GM23338 (cell line): ENCODE data around the gene SLC2A13. TPM values are rescaled to one million over a fixed set of nuclear protein-coding genes. Genes with fewer than 3 reads are reported as not detected.

ENCODE experiments used
- ATAC-seq: fragments of 200-7000 bp; cut with Tn5 transposase; 3 replicates; pipeline ENCODE4 v1.9.1; 2020
- DNase-seq: peaks from one replicate; pipeline ENCODE4 v3.0.0-alpha.2; 2015; ENCODE audit warnings: low spot score
- H2AFZ ChIP-seq: fragments of 200-600 bp; sonication (generic); 2 replicates; pipeline ENCODE4 v1.8.0; 2016; ENCODE audit warnings: antibody characterized with exemption, mild to moderate bottlenecking, moderate library complexity
- H3F3A ChIP-seq: fragments of 200-600 bp; sonication (generic); replicated peaks from 2 replicates; pipeline ENCODE4 v1.8.0; 2017; ENCODE audit warnings: antibody characterized with exemption, mixed run types, low read depth
- H3K27ac ChIP-seq: fragments of 200-600 bp; sonication (generic); 2 replicates; pipeline ENCODE4 v1.6.1; 2016; ENCODE audit warnings: low read depth
- H3K27me3 ChIP-seq: fragments of 200-600 bp; sonication (generic); 2 replicates; pipeline ENCODE4 v1.8.0; 2016; ENCODE audit warnings: mild to moderate bottlenecking, mixed run types, moderate library complexity; ENCODE audit not compliant: insufficient read depth
- H3K36me3 ChIP-seq: fragments of 200-600 bp; sonication (generic); 2 replicates; pipeline ENCODE4 v1.8.0; 2016; ENCODE audit warnings: mild to moderate bottlenecking; ENCODE audit not compliant: insufficient read depth
- H3K4me1 ChIP-seq: fragments of 200-600 bp; sonication (generic); 2 replicates; pipeline ENCODE4 v1.8.0; 2016; ENCODE audit warnings: mild to moderate bottlenecking, moderate library complexity; ENCODE audit not compliant: insufficient read depth
- H3K4me2 ChIP-seq: fragments of 200-600 bp; sonication (generic); 2 replicates; pipeline ENCODE4 v1.7.1; 2017; ENCODE audit warnings: mixed run types
- H3K4me3 ChIP-seq: fragments of 200-600 bp; sonication (generic); 2 replicates; pipeline ENCODE4 v1.6.1; 2016; ENCODE audit warnings: mixed run types
- H3K79me2 ChIP-seq: fragments of 200-600 bp; sonication (generic); replicated peaks from 2 replicates; pipeline ENCODE4 v1.8.0; 2017; ENCODE audit warnings: mild to moderate bottlenecking; ENCODE audit not compliant: insufficient read depth
- H3K9me2 ChIP-seq: fragments of 200-600 bp; sonication (generic); 2 replicates; pipeline ENCODE4 v1.8.0; 2017; ENCODE audit not compliant: insufficient read depth
- H4K20me1 ChIP-seq: fragments of 200-600 bp; sonication (generic); replicated peaks from 2 replicates; pipeline ENCODE4 v1.8.0; 2017; ENCODE audit warnings: mild to moderate bottlenecking; ENCODE audit not compliant: insufficient read depth
- H3K27ac Mint-ChIP-seq: 2 replicates; pipeline ENCODE4 v1.8.0; 2020; ENCODE audit warnings: inconsistent platforms, mild to moderate bottlenecking, moderate library complexity, mixed read lengths
- H3K27me3 Mint-ChIP-seq: 3 replicates; pipeline ENCODE4 v1.8.0; 2022; ENCODE audit warnings: low read depth, mild to moderate bottlenecking, moderate library complexity, mixed read lengths, inconsistent platforms; ENCODE audit not compliant: insufficient read depth, poor library complexity
- H3K36me3 Mint-ChIP-seq: 3 replicates; pipeline ENCODE4 v1.8.0; 2021; ENCODE audit warnings: low read depth, mild to moderate bottlenecking, inconsistent platforms, moderate library complexity, mixed read lengths
- H3K4me1 Mint-ChIP-seq: 3 replicates; pipeline ENCODE4 v1.8.0; 2020; ENCODE audit warnings: mild to moderate bottlenecking, inconsistent platforms, mixed read lengths
- H3K4me3 Mint-ChIP-seq: 3 replicates; pipeline ENCODE4 v1.8.0; 2021; ENCODE audit warnings: moderate library complexity, mild to moderate bottlenecking, inconsistent platforms, mixed read lengths
- H3K9me3 Mint-ChIP-seq: 3 replicates; pipeline ENCODE4 v1.8.0; 2020; ENCODE audit warnings: moderate library complexity, mild to moderate bottlenecking, inconsistent platforms, mixed read lengths
- CREB1 ChIP-seq: fragments of 250-450 bp; sonication (Bioruptor Pico); IDR thresholded peaks from 2 replicates; pipeline ENCODE4 v1.5.0; 2020; ENCODE audit warnings: low read depth, mild to moderate bottlenecking, moderate library complexity
- CTCF ChIP-seq, 2 experiments: fragments of 200-600 bp in 1 of 2; sonication (generic) in 1 of 2; conservative IDR thresholded peaks; 2 replicates each; pipeline versions ENCODE4 v1.5.1 to v1.6.1; 2016 to 2017; ENCODE audit warnings: antibody characterized with exemption in 2 of 2, low read depth in 2 of 2, mild to moderate bottlenecking in 2 of 2, moderate library complexity in 1 of 2
- ETS1 ChIP-seq: IDR thresholded peaks from 2 replicates; pipeline ENCODE4 v1.6.1; 2016; ENCODE audit warnings: antibody characterized with exemption
- EZH2 ChIP-seq: fragments of 200-600 bp; sonication (generic); IDR thresholded peaks from one replicate; pipeline ENCODE4 v1.8.0; 2017; ENCODE audit warnings: antibody characterized with exemption, mild to moderate bottlenecking, low read depth; ENCODE audit not compliant: unreplicated experiment
- EZH2phosphoT487 ChIP-seq: fragments of 200-600 bp; sonication (generic); IDR thresholded peaks from one replicate; pipeline ENCODE4 v1.8.1; 2018; ENCODE audit warnings: antibody characterized with exemption; ENCODE audit not compliant: unreplicated experiment
- JUNB ChIP-seq: IDR thresholded peaks from one replicate; pipeline ENCODE4 v1.6.1; 2016; ENCODE audit warnings: antibody characterized with exemption; ENCODE audit not compliant: unreplicated experiment
- NANOG ChIP-seq: IDR thresholded peaks from 2 replicates; pipeline ENCODE4 v1.6.1; 2016; ENCODE audit warnings: antibody characterized with exemption, borderline replicate concordance
- POLR2AphosphoS5 ChIP-seq: IDR thresholded peaks from 2 replicates; pipeline ENCODE4 v1.6.1; 2016; ENCODE audit warnings: antibody characterized with exemption, low read depth
- REST ChIP-seq: IDR thresholded peaks from one replicate; pipeline ENCODE4 v1.6.1; 2018; ENCODE audit warnings: antibody characterized with exemption; ENCODE audit not compliant: unreplicated experiment
- STAT1 ChIP-seq: IDR thresholded peaks from one replicate; pipeline ENCODE4 v1.6.1; 2016; ENCODE audit warnings: antibody characterized with exemption; ENCODE audit not compliant: unreplicated experiment
- ZNF114 ChIP-seq: fragments of 250-450 bp; sonication (Bioruptor Pico); IDR thresholded peaks from 2 replicates; pipeline ENCODE4 v1.5.0; 2020; ENCODE audit warnings: mild to moderate bottlenecking, moderate library complexity
- ZNF331 ChIP-seq: fragments of 250-450 bp; sonication (Bioruptor Pico); IDR thresholded peaks from 2 replicates; pipeline ENCODE4 v1.5.0; 2020; ENCODE audit warnings: low read depth, mild to moderate bottlenecking, moderate library complexity
- polyA plus RNA-seq: library from polyadenylated mRNA; unstranded; fragments of >200 nt; fragmentation: Nextera tagmentation; extraction: Ambion mirVana; gene quantifications from 2 replicates; pipeline ENCODE4 v1.2.1, GENCODE V29; 2016
- total RNA-seq: library from RNA; depleted of rRNA; stranded (reverse); fragments of >200 nt; shearing (Covaris generic); gene quantifications from 2 replicates; pipeline ENCODE4 v1.2.3, GENCODE V29; 2014
- TF ChIP-seq, protein P1 (sequence below): fragments of 250-450 bp; sonication (Bioruptor Pico); IDR thresholded peaks from 2 replicates; pipeline ENCODE4 v1.5.0; 2020; ENCODE audit warnings: mild to moderate bottlenecking, moderate library complexity

Gene SLC2A13
- total and polyA plus RNA-seq, 2 experiments from 2014 or later = 6.8 to 22.7 TPM

- Histone ChIP-seq H3F3A (no peaks in the 10 kb centered on the region), H3K27me3 (no peaks in the 10 kb centered on the region), H2AFZ (no peak overlapping the region), H3K4me1 (no peaks in the 10 kb centered on the region), H3K4me2 (no peak overlapping the region), H4K20me1 (no peaks in the 10 kb centered on the region), H3K9me2 (0 out of 2 replicates have a peak, but pooled peaks cover 12% of the 10 kb centered on the region), H3K4me3 (no peak overlapping the region), H3K36me3 (no peaks in the 10 kb centered on the region), H3K27ac (no peak overlapping the region), H3K79me2 (no peaks in the 10 kb centered on the region)
- no peaks in the 10 kb centered on the region for H3K4me1 Mint-ChIP-seq
- peaks cover 6% of the 10 kb centered on the region; the same call in 2 of the 3 replicates for H3K36me3 Mint-ChIP-seq
- no peaks in the 10 kb centered on the region for H3K9me3 Mint-ChIP-seq
- ATAC-seq (no peak), DNase-seq (no peak)
- TF ChIP-seq, protein P1, sequence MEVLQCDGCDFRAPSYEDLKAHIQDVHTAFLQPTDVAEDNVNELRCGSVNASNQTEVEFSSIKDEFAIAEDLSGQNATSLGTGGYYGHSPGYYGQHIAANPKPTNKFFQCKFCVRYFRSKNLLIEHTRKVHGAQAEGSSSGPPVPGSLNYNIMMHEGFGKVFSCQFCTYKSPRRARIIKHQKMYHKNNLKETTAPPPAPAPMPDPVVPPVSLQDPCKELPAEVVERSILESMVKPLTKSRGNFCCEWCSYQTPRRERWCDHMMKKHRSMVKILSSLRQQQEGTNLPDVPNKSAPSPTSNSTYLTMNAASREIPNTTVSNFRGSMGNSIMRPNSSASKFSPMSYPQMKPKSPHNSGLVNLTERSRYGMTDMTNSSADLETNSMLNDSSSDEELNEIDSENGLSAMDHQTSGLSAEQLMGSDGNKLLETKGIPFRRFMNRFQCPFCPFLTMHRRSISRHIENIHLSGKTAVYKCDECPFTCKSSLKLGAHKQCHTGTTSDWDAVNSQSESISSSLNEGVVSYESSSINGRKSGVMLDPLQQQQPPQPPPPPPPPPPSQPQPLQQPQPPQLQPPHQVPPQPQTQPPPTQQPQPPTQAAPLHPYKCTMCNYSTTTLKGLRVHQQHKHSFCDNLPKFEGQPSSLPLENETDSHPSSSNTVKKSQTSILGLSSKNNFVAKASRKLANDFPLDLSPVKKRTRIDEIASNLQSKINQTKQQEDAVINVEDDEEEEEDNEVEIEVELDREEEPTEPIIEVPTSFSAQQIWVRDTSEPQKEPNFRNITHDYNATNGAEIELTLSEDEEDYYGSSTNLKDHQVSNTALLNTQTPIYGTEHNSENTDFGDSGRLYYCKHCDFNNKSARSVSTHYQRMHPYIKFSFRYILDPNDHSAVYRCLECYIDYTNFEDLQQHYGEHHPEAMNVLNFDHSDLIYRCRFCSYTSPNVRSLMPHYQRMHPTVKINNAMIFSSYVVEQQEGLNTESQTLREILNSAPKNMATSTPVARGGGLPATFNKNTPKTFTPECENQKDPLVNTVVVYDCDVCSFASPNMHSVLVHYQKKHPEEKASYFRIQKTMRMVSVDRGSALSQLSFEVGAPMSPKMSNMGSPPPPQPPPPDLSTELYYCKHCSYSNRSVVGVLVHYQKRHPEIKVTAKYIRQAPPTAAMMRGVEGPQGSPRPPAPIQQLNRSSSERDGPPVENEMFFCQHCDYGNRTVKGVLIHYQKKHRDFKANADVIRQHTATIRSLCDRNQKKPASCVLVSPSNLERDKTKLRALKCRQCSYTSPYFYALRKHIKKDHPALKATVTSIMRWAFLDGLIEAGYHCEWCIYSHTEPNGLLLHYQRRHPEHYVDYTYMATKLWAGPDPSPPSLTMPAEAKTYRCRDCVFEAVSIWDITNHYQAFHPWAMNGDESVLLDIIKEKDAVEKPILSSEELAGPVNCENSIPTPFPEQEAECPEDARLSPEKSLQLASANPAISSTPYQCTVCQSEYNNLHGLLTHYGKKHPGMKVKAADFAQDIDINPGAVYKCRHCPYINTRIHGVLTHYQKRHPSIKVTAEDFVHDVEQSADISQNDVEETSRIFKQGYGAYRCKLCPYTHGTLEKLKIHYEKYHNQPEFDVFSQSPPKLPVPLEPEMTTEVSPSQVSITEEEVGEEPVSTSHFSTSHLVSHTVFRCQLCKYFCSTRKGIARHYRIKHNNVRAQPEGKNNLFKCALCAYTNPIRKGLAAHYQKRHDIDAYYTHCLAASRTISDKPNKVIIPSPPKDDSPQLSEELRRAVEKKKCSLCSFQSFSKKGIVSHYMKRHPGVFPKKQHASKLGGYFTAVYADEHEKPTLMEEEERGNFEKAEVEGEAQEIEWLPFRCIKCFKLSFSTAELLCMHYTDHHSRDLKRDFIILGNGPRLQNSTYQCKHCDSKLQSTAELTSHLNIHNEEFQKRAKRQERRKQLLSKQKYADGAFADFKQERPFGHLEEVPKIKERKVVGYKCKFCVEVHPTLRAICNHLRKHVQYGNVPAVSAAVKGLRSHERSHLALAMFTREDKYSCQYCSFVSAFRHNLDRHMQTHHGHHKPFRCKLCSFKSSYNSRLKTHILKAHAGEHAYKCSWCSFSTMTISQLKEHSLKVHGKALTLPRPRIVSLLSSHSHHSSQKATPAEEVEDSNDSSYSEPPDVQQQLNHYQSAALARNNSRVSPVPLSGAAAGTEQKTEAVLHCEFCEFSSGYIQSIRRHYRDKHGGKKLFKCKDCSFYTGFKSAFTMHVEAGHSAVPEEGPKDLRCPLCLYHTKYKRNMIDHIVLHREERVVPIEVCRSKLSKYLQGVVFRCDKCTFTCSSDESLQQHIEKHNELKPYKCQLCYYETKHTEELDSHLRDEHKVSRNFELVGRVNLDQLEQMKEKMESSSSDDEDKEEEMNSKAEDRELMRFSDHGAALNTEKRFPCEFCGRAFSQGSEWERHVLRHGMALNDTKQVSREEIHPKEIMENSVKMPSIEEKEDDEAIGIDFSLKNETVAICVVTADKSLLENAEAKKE (CRISPR knock-in tag) = no peak
- no peak for TF ChIP-seq EZH2phosphoT487
- TF ChIP-seq JUNB = no peak
- no peak for TF ChIP-seq NANOG
- no peak for TF ChIP-seq REST
- TF ChIP-seq ZNF331 (CRISPR knock-in tag) = no peak
- TF ChIP-seq ZNF114 (CRISPR knock-in tag) = no peak
- no peak for TF ChIP-seq CTCF (conservative IDR thresholded peaks at IDR 0.05; ENCODE audit: low read depth in 2 of 2)
- TF ChIP-seq POLR2AphosphoS5 = no peak
- no peak for TF ChIP-seq ETS1
- no peak for TF ChIP-seq CREB1 (CRISPR knock-in tag)
- TF ChIP-seq STAT1 = no peak
- no peak for TF ChIP-seq EZH2
- H3K4me3 Mint-ChIP-seq = no peak overlapping the region
- H3K27ac Mint-ChIP-seq = no peak overlapping the region
- H3K27me3 Mint-ChIP-seq = no peaks in the 10 kb centered on the region
Measured at GRCh38 chr12:39771456-39771855, 334.4 kb downstream of the SLC2A13 start.
